GM18873 (cell line): Measurements from ENCODE around the gene CHCHD5.
"Not testable (repeated sequence)": the region's sequence is repeated elsewhere in the genome, so short reads cannot be mapped to it uniquely, and the experiment has no call there.

ENCODE experiments used
- ATAC-seq: cut with Tn5 transposase; IDR thresholded peaks from one replicate; pipeline ENCODE4 v1.9.1; 2021; ENCODE audit warnings: mild to moderate bottlenecking, moderate library complexity, moderate number of reproducible peaks; ENCODE audit not compliant: unreplicated experiment, low FRiP score

Gene CHCHD5

GRCh38 chr2:112585873-112586464 lies 1.6 kb downstream of the CHCHD5 start:
- no peak for ATAC-seq

GRCh38 chr2:112588611-112589045 lies 4.2 kb downstream of the CHCHD5 start:
- ATAC-seq = no peak

- no peak for ATAC-seq
Measured at GRCh38 chr2:112591413-112591812, 7.0 kb downstream of the CHCHD5 start.

- no peak for ATAC-seq
Measured at GRCh38 chr2:112593736-112594135, 9.3 kb downstream of the CHCHD5 start.

- ATAC-seq = no peak
Measured at GRCh38 chr2:112597537-112598322, 13.3 kb downstream of the CHCHD5 start.

- ATAC-seq = no peak
Measured at GRCh38 chr2:112600634-112601033, 16.2 kb downstream of the CHCHD5 start.

GRCh38 chr2:112601754-112602153 lies 17.3 kb downstream of the CHCHD5 start:
- ATAC-seq = no peak

GRCh38 chr2:112602917-112603316 lies 18.5 kb downstream of the CHCHD5 start:
- ATAC-seq = no peak

GRCh38 chr2:112603731-112604130 lies 19.3 kb downstream of the CHCHD5 start:
- no peak for ATAC-seq

- ATAC-seq = no peak
Measured at GRCh38 chr2:112604952-112605351, 20.5 kb downstream of the CHCHD5 start.

GRCh38 chr2:112605926-112606325 lies 21.5 kb downstream of the CHCHD5 start:
- no peak for ATAC-seq

GRCh38 chr2:112606547-112606946 lies 22.1 kb downstream of the CHCHD5 start:
- no peak for ATAC-seq

GRCh38 chr2:112607680-112608438 lies 23.4 kb downstream of the CHCHD5 start:
- ATAC-seq = no peak

- not testable (repeated sequence) for ATAC-seq
Measured at GRCh38 chr2:112609320-112609719, 24.9 kb downstream of the CHCHD5 start.

GRCh38 chr2:112612283-112612682 lies 27.9 kb downstream of the CHCHD5 start:
- ATAC-seq = not testable (repeated sequence)

GRCh38 chr2:112614201-112614840 lies 29.9 kb downstream of the CHCHD5 start:
- no peak for ATAC-seq

- no peak for ATAC-seq
Measured at GRCh38 chr2:112615051-112615450, 30.6 kb downstream of the CHCHD5 start.

GRCh38 chr2:112615798-112616197 lies 31.4 kb downstream of the CHCHD5 start:
- not testable (repeated sequence) for ATAC-seq

GRCh38 chr2:112618383-112618782 lies 34.0 kb downstream of the CHCHD5 start:
- no peak for ATAC-seq

- ATAC-seq = no peak
Measured at GRCh38 chr2:112621790-112622527, 37.5 kb downstream of the CHCHD5 start.
